Measurements from ENCODE around the gene CFAP65.

CFAP65 gene

GRCh38 chr2:219057709-219058540, 16.6 kb upstream of the CFAP65 start:
- TF ChIP-seq CTCF (IDR thresholded peaks at IDR 0.05; ENCODE audit: borderline replicate concordance, control extremely low read depth, extremely low read depth, insufficient read depth, missing control alignments): peak; percentile 97
- DNase-seq (ENCODE audit: low spot score): peak; percentile 94
- in situ Hi-C loops (cut with MboI; ENCODE audit: low sequenced_read_pairs, unreplicated experiment): no loop called here

- TF ChIP-seq CTCF (IDR thresholded peaks at IDR 0.05; ENCODE audit: borderline replicate concordance, control extremely low read depth, extremely low read depth, insufficient read depth, missing control alignments): no peak
- DNase-seq (ENCODE audit: low spot score): no peak
- in situ Hi-C loops (cut with MboI; ENCODE audit: low sequenced_read_pairs, unreplicated experiment): no loop called here
Observed at GRCh38 chr2:219056896-219057708, 15.8 kb upstream of the CFAP65 start.

GRCh38 chr2:219056176-219056895, 15.0 kb upstream of the CFAP65 start:
- DNase-seq (ENCODE audit: low spot score): no peak
- in situ Hi-C loops (cut with MboI; ENCODE audit: low sequenced_read_pairs, unreplicated experiment): no loop called here
- TF ChIP-seq CTCF (IDR thresholded peaks at IDR 0.05; ENCODE audit: borderline replicate concordance, control extremely low read depth, extremely low read depth, insufficient read depth, missing control alignments): no peak

GRCh38 chr2:219054956-219055903, 13.9 kb upstream of the CFAP65 start:
- no peak for TF ChIP-seq CTCF (IDR thresholded peaks at IDR 0.05; ENCODE audit: borderline replicate concordance, control extremely low read depth, extremely low read depth, insufficient read depth, missing control alignments)
- no peak for DNase-seq (ENCODE audit: low spot score)
- in situ Hi-C loops (cut with MboI; ENCODE audit: low sequenced_read_pairs, unreplicated experiment): no loop called here

- TF ChIP-seq CTCF (IDR thresholded peaks at IDR 0.05; ENCODE audit: borderline replicate concordance, control extremely low read depth, extremely low read depth, insufficient read depth, missing control alignments): no peak
- DNase-seq (ENCODE audit: low spot score): no peak
- in situ Hi-C loops (cut with MboI; ENCODE audit: low sequenced_read_pairs, unreplicated experiment): loop anchor here (25.0 kb wide), 1 partner anchor 263 kb away; the partner anchor contains the start of gene PTPRN
Observed at GRCh38 chr2:219049282-219049681, 8.0 kb upstream of the CFAP65 start.

All from GM13976 (cell line).